ENCODE data around the gene EFHB. TPM values are rescaled to one million over a fixed set of nuclear protein-coding genes. Genes with fewer than 3 reads are reported as not detected.
A peak's percentile ranks its signal among the peaks of the same experiment; 100 is the strongest.

EFHB gene
- total and polyA plus RNA-seq, 2 of the 13 experiments (the other 11 are each of a cell fraction or from before 2014, with no cell fraction given): 0.15 to 0.42 TPM

GRCh38 chr3:19947549-19948225 lies 13.7 kb upstream of the EFHB start (continued):
- no peak for TF ChIP-seq SMAD1 (CRISPR knock-in tag; IDR thresholded peaks at IDR 0.05; ENCODE audit: borderline replicate concordance, low read depth)
- no peak for TF ChIP-seq AHDC1 (CRISPR knock-in tag; IDR thresholded peaks at IDR 0.05; ENCODE audit: borderline replicate concordance)
- TF ChIP-seq ZSCAN20 (CRISPR knock-in tag; IDR thresholded peaks at IDR 0.05; ENCODE audit: borderline replicate concordance): peak; percentile 16; the same call in 1 of the 2 replicates
- TF ChIP-seq ZNF790 (CRISPR knock-in tag; IDR thresholded peaks at IDR 0.05; ENCODE audit: borderline replicate concordance): no peak; the same call in 1 of the 2 replicates
- no peak for TF ChIP-seq ZNF747 (CRISPR knock-in tag; IDR thresholded peaks at IDR 0.05; ENCODE audit: borderline replicate concordance)
- TF ChIP-seq ZNF800 (CRISPR knock-in tag; IDR thresholded peaks at IDR 0.05): no peak
- no peak for TF ChIP-seq ZNF577 (CRISPR knock-in tag; IDR thresholded peaks at IDR 0.05; ENCODE audit: borderline replicate concordance, low read depth)
- no peak for TF ChIP-seq FOSL2 (CRISPR knock-in tag; IDR thresholded peaks at IDR 0.05)
- no peak; the same call in 1 of the 2 replicates for TF ChIP-seq NFATC3 (CRISPR knock-in tag; IDR thresholded peaks at IDR 0.05)
- no peak for TF ChIP-seq SMARCC2 (IDR thresholded peaks at IDR 0.05)
- no peak for TF ChIP-seq SOX5 (CRISPR knock-in tag; IDR thresholded peaks at IDR 0.05; ENCODE audit: borderline replicate concordance)
- TF ChIP-seq MATR3 (CRISPR knock-in tag; IDR thresholded peaks at IDR 0.05): no peak
- TF ChIP-seq ZNF660 (CRISPR knock-in tag; IDR thresholded peaks at IDR 0.05; ENCODE audit: borderline replicate concordance, low read depth): no peak
- TF ChIP-seq GATAD2A (CRISPR knock-in tag; IDR thresholded peaks at IDR 0.05): no peak
- TF ChIP-seq CBX5 (CRISPR knock-in tag; IDR thresholded peaks at IDR 0.05; ENCODE audit: borderline replicate concordance): no peak
- TF ChIP-seq CEBPZ (IDR thresholded peaks at IDR 0.05; ENCODE audit: low read length): no peak

All from HepG2 (cell line).